ENCODE measurements around the gene RHEB. TPM values are rescaled to one million over a fixed set of nuclear protein-coding genes. Genes with fewer than 3 reads are reported as not detected.

Gene RHEB
- total and polyA plus RNA-seq, 2 donors (not counting 1 experiment from before 2014, with no cell fraction given): 9.3 to 40.3 TPM

- H3K4me2 ChIP-seq (replicated peaks; ENCODE audit: low read depth, low read length, poor library complexity, severe bottlenecking): no peak overlapping the region
- CTCF ChIA-PET: no interaction called here
- H4K20me1 ChIP-seq (ENCODE audit: control insufficient read depth, insufficient read depth, low read length, poor library complexity, severe bottlenecking): no peaks in the 10 kb centered on the region
Measured at GRCh38 chr7:151529842-151530241, 10.1 kb upstream of the RHEB start.

GRCh38 chr7:151524845-151525244, 5.2 kb upstream of the RHEB start:
- CTCF ChIA-PET: interaction anchor here (1.0 kb wide), 1 partner anchor 9 kb away, joined by 3 read pairs; no protein-coding TSS in a partner anchor
- ATAC-seq (ENCODE audit: low read depth) (no peak), DNase-seq (no peak)
- Mint-ChIP-seq H3K27me3 (peaks cover 11% of the 10 kb centered on the region), H3K9me3 (ENCODE audit: insufficient read depth) (peaks cover 4% of the 10 kb centered on the region), H3K4me1 (peaks cover 6% of the 10 kb centered on the region), H3K27ac (no peak overlapping the region), H3K4me3 (no peak overlapping the region)
- Histone ChIP-seq H3K9me3 (ENCODE audit: control extremely low read depth in 1 of 3, control insufficient read depth in 2 of 3, insufficient read depth in 1 of 3, low read length in 2 of 3) (peaks cover 0 to 14% (median 6%) of the 10 kb centered on the region in 3 donors), H3K79me2 (ENCODE audit: control insufficient read depth, insufficient read depth, low read length) (no peaks in the 10 kb centered on the region), H3K27me3 (replicated peaks in 1 of 4; ENCODE audit: control extremely low read depth in 1 of 4, control insufficient read depth in 3 of 4, insufficient read depth in 4 of 4, low read length in 3 of 4) (peaks cover 0 to 4% (median 2%) of the 10 kb centered on the region in 4 experiments), H4K20me1 (ENCODE audit: control insufficient read depth, insufficient read depth, low read length, poor library complexity, severe bottlenecking) (no peaks in the 10 kb centered on the region), H3K36me3 (replicated peaks in 1 of 2; ENCODE audit: control extremely low read depth in 1 of 2, control insufficient read depth in 1 of 2, extremely low read depth in 1 of 2, insufficient read depth in 2 of 2, low read length in 1 of 2) (no peaks in the 10 kb centered on the region), H3K4me1 (ENCODE audit: control insufficient read depth in 2 of 2, insufficient read depth in 2 of 2, low read length in 2 of 2) (peaks cover 8 to 11% of the 10 kb centered on the region in 2 donors), H3K9ac (ENCODE audit: low read length) (no peak overlapping the region), H3K27ac (ENCODE audit: low read length in 2 of 2) (no peak overlapping the region), H3K4me2 (replicated peaks; ENCODE audit: low read depth, low read length, poor library complexity, severe bottlenecking) (no peak overlapping the region), H3K4me3 (ENCODE audit: control extremely low read depth in 1 of 5, extremely low read depth in 1 of 5, insufficient read depth in 1 of 5, low read depth in 2 of 5, low read length in 4 of 5) (no peak overlapping the region), H2AFZ (ENCODE audit: insufficient read depth, low read depth, low read length, poor library complexity, severe bottlenecking) (no peak overlapping the region)
- WGBS (ENCODE audit: insufficient coverage): no CpG with 5 or more reads among the region's 2 CpGs
- POLR2A ChIA-PET: no interaction called here
- TF ChIP-seq EZH2 (IDR thresholded peaks at IDR 0.05; ENCODE audit: borderline replicate concordance, insufficient read depth, low read depth, low read length, poor library complexity, severe bottlenecking) (no peak), CTCF (IDR thresholded peaks at IDR 0.05) (no peak)
- intact Hi-C loops (cut with micrococcal nuclease): loop anchor here (10.0 kb wide), 1 partner anchor 50 kb away; no protein-coding TSS in a partner anchor

More at GRCh38 chr7:151529842-151530241, 10.1 kb upstream of the RHEB start:
- no peak for ATAC-seq (ENCODE audit: low read depth)
- Mint-ChIP-seq H3K4me1 (no peaks in the 10 kb centered on the region), H3K9me3 (ENCODE audit: insufficient read depth) (peaks cover 12% of the 10 kb centered on the region), H3K27ac (no peak overlapping the region), H3K4me3 (no peak overlapping the region), H3K27me3 (peaks cover 23% of the 10 kb centered on the region)
- H2AFZ ChIP-seq (ENCODE audit: insufficient read depth, low read depth, low read length, poor library complexity, severe bottlenecking): no peak overlapping the region
- H3K4me3 ChIP-seq (ENCODE audit: control extremely low read depth in 1 of 5, extremely low read depth in 1 of 5, insufficient read depth in 1 of 5, low read depth in 2 of 5, low read length in 4 of 5): no peak overlapping the region
- peaks cover 0 to 6% (median 0%) of the 10 kb centered on the region in 4 experiments for H3K27me3 ChIP-seq (replicated peaks in 1 of 4; ENCODE audit: control extremely low read depth in 1 of 4, control insufficient read depth in 3 of 4, insufficient read depth in 4 of 4, low read length in 3 of 4)
- no peak for DNase-seq
- no peaks in the 10 kb centered on the region for H3K4me1 ChIP-seq (ENCODE audit: control insufficient read depth in 2 of 2, insufficient read depth in 2 of 2, low read length in 2 of 2)
- POLR2A ChIA-PET: no interaction called here
- no peak overlapping the region for H3K27ac ChIP-seq (ENCODE audit: low read length in 2 of 2)
- no peak for TF ChIP-seq CTCF (IDR thresholded peaks at IDR 0.05)
- no peak for TF ChIP-seq EZH2 (IDR thresholded peaks at IDR 0.05; ENCODE audit: borderline replicate concordance, insufficient read depth, low read depth, low read length, poor library complexity, severe bottlenecking)
- H3K36me3 ChIP-seq (replicated peaks in 1 of 2; ENCODE audit: control extremely low read depth in 1 of 2, control insufficient read depth in 1 of 2, extremely low read depth in 1 of 2, insufficient read depth in 2 of 2, low read length in 1 of 2): no peaks in the 10 kb centered on the region
- H3K9me3 ChIP-seq (ENCODE audit: control extremely low read depth in 1 of 3, control insufficient read depth in 2 of 3, insufficient read depth in 1 of 3, low read length in 2 of 3): peaks cover 0 to 17% (median 6%) of the 10 kb centered on the region in 3 donors
- H3K9ac ChIP-seq (ENCODE audit: low read length): no peak overlapping the region
- intact Hi-C loops (cut with micrococcal nuclease): loop anchor here (10.0 kb wide), 1 partner anchor 55 kb away; no protein-coding TSS in a partner anchor
- H3K79me2 ChIP-seq (ENCODE audit: control insufficient read depth, insufficient read depth, low read length): no peaks in the 10 kb centered on the region
